ENCODE data around the gene STX19. TPM values are rescaled to one million over a fixed set of nuclear protein-coding genes. Genes with fewer than 3 reads are reported as not detected.

Gene STX19
- total RNA-seq (2014; rRNA removed): not detected in 2 replicates
- Bru-seq, nascent RNA: percentile 19 among the genes with signal in this experiment
- percentile 21 among the genes with signal in this experiment for BruChase-seq, experiment 1, labeled RNA remaining after a 6-hour chase
- percentile 34 among the genes with signal in this experiment for BruChase-seq, experiment 2, labeled RNA remaining after a 2-hour chase
- long read RNA-seq: 0 reads

GRCh38 chr3:94028093-94028837, at the start of gene STX19:
TSS of gene STX19 (minus strand) at chr3:94028597. CDS start at chr3:94015269, 13,328 bp downstream.
- H3K4me3 ChIP-seq (ENCODE audit: low read length): peak within 1 kb of the TSS; percentile 33; the same call in 1 of the 2 replicates
- H3F3A ChIP-seq (ENCODE audit: low read length, unreplicated experiment): no peaks in the 10 kb centered on the region
- peak within 1 kb of the TSS; percentile 63 for H3K4me2 ChIP-seq (ENCODE audit: low read length)
- H3K9me3 ChIP-seq (ENCODE audit: low read length): no peaks in the 10 kb centered on the region
- no peaks in the 10 kb centered on the region for H3K79me2 ChIP-seq (ENCODE audit: low read length)
- ChIA-PET POLR2A (ENCODE audit: unreplicated experiment) (no interaction called here), CTCF (no interaction called here)
- peak within 1 kb of the TSS; percentile 2; the same call in 1 of the 2 replicates for H2AFZ ChIP-seq (ENCODE audit: low read length)
- ATAC-seq: no peak; the same call in 1 of the 2 replicates
- TSS peak; percentile 44 for BruUV-seq (replicated peaks)
- H3K9me2 ChIP-seq (replicated peaks; ENCODE audit: low read length): no peaks in the 10 kb centered on the region
- no peaks in the 10 kb centered on the region for H3K36me3 ChIP-seq (ENCODE audit: low read depth, low read length)
- peaks cover 34% of the 10 kb centered on the region for H3K4me1 ChIP-seq (ENCODE audit: insufficient read depth, low read length)
- no peak within 1 kb of the TSS for H3K9ac ChIP-seq (ENCODE audit: low read length)
- DNase-seq: peak; percentile 70
- H3K27ac ChIP-seq (ENCODE audit: low read length): peak within 1 kb of the TSS; percentile 10
- peaks cover 9% of the 10 kb centered on the region; the same call in 1 of the 2 replicates for H4K20me1 ChIP-seq (ENCODE audit: low read length)
- intact Hi-C loops (cut with micrococcal nuclease): loop anchor here (1.0 kb wide), 1 partner anchor 34 kb away; the partner anchor contains the start of gene DHFR2
- TF ChIP-seq CTCF (conservative IDR thresholded peaks at IDR 0.05; ENCODE audit: low read depth, low read length) (no peak), EZH2phosphoT487 (IDR thresholded peaks at IDR 0.05; ENCODE audit: borderline replicate concordance, low read length) (no peak), EZH2 (IDR thresholded peaks at IDR 0.05; ENCODE audit: low read length, unreplicated experiment) (no peak)
- H3K27me3 ChIP-seq (ENCODE audit: low read length): no peaks in the 10 kb centered on the region

- H3K9me3 ChIP-seq (ENCODE audit: low read length): no peaks in the 10 kb centered on the region
- intact Hi-C loops (cut with micrococcal nuclease): no loop called here
- no peaks in the 10 kb centered on the region for H3K9me2 ChIP-seq (replicated peaks; ENCODE audit: low read length)
- no peak overlapping the region for H3K4me2 ChIP-seq (ENCODE audit: low read length)
- H3K9ac ChIP-seq (ENCODE audit: low read length): no peak overlapping the region
- POLR2A ChIA-PET (ENCODE audit: unreplicated experiment): no interaction called here
- H3F3A ChIP-seq (ENCODE audit: low read length, unreplicated experiment): no peaks in the 10 kb centered on the region
- no peaks in the 10 kb centered on the region for H3K27me3 ChIP-seq (ENCODE audit: low read length)
- no peaks in the 10 kb centered on the region for H3K4me1 ChIP-seq (ENCODE audit: insufficient read depth, low read length)
- no peaks in the 10 kb centered on the region for H4K20me1 ChIP-seq (ENCODE audit: low read length)
- 0 out of 2 replicates have a peak, but pooled peaks cover 3% of the 10 kb centered on the region for H3K36me3 ChIP-seq (ENCODE audit: low read depth, low read length)
- H3K79me2 ChIP-seq (ENCODE audit: low read length): no peaks in the 10 kb centered on the region
- H3K27ac ChIP-seq (ENCODE audit: low read length): no peak overlapping the region
- DNase-seq (peak; percentile 46), ATAC-seq (no peak)
- H3K4me3 ChIP-seq (ENCODE audit: low read length): no peak overlapping the region
- no peak for TF ChIP-seq EZH2 (IDR thresholded peaks at IDR 0.05; ENCODE audit: low read length, unreplicated experiment)
- no peak overlapping the region for H2AFZ ChIP-seq (ENCODE audit: low read length)
- CTCF ChIA-PET: no interaction called here
- no TSS peak for BruUV-seq (replicated peaks)
These were observed 47.7 kb upstream of the STX19 start for GRCh38 chr3:94076055-94076454.

- no peaks in the 10 kb centered on the region for H3K79me2 ChIP-seq (ENCODE audit: low read length)
- CTCF ChIA-PET: no interaction called here
These were observed 43.4 kb upstream of the STX19 start for GRCh38 chr3:94071713-94072284.

More at GRCh38 chr3:94071713-94072284, 43.4 kb upstream of the STX19 start:
- Histone ChIP-seq H2AFZ (ENCODE audit: low read length) (no peak overlapping the region), H3K4me1 (ENCODE audit: insufficient read depth, low read length) (no peaks in the 10 kb centered on the region), H3K27me3 (ENCODE audit: low read length) (no peaks in the 10 kb centered on the region), H3K36me3 (ENCODE audit: low read depth, low read length) (0 out of 2 replicates have a peak, but pooled peaks cover 9% of the 10 kb centered on the region), H3K4me3 (ENCODE audit: low read length) (no peak overlapping the region), H3K27ac (ENCODE audit: low read length) (no peak overlapping the region), H3F3A (ENCODE audit: low read length, unreplicated experiment) (no peaks in the 10 kb centered on the region), H4K20me1 (ENCODE audit: low read length) (no peaks in the 10 kb centered on the region), H3K4me2 (ENCODE audit: low read length) (no peak overlapping the region), H3K9me2 (replicated peaks; ENCODE audit: low read length) (no peaks in the 10 kb centered on the region), H3K9ac (ENCODE audit: low read length) (no peak overlapping the region), H3K9me3 (ENCODE audit: low read length) (no peaks in the 10 kb centered on the region)
- TF ChIP-seq CTCF (conservative IDR thresholded peaks at IDR 0.05; ENCODE audit: low read depth, low read length): no peak
- no peak for TF ChIP-seq EZH2phosphoT487 (IDR thresholded peaks at IDR 0.05; ENCODE audit: borderline replicate concordance, low read length)
- TF ChIP-seq EZH2 (IDR thresholded peaks at IDR 0.05; ENCODE audit: low read length, unreplicated experiment): no peak
- ATAC-seq (no peak), DNase-seq (no peak)
- no TSS peak for BruUV-seq (replicated peaks)
- POLR2A ChIA-PET (ENCODE audit: unreplicated experiment): interaction anchor here (0.6 kb wide), 1 partner anchor 467 kb away, joined by 11 read pairs; no protein-coding TSS in a partner anchor
- intact Hi-C loops (cut with micrococcal nuclease): loop anchor here (2.0 kb wide), 1 partner anchor 17 kb away; no protein-coding TSS in a partner anchor
